IMR-90 (cell line): ENCODE results near the gene ARHGEF39. TPM values are rescaled to one million over a fixed set of nuclear protein-coding genes. Genes with fewer than 3 reads are reported as not detected.

Source experiments
- ATAC-seq: fragments of 200-7000 bp; cut with Tn5 transposase; 2 replicates; pipeline ENCODE4 v1.9.1; 2020; ENCODE audit warnings: low read depth, mild to moderate bottlenecking, moderate library complexity
- BruUV-seq: library from RNA; stranded (reverse); fragments of 400-500 nt; replicated peaks from 2 replicates; lab custom pipeline; 2021; lab: Mats Ljungman, UMichigan
- CTCF ChIA-PET: fragments of 300-600 bp; formaldehyde crosslinking; extraction: SDS; loops from one replicate; lab custom pipeline; 2021; ENCODE audit warnings: antibody characterized with exemption; lab: Yijun Ruan, JAX
- POLR2A ChIA-PET: fragments of 300-600 bp; sonication (Branson Sonifier 250); formaldehyde crosslinking; loops from one replicate; lab custom pipeline; 2022; ENCODE audit warnings: antibody characterized with exemption; ENCODE audit not compliant: unreplicated experiment; lab: Charles Lee
- DNase-seq: peaks from one replicate; pipeline ENCODE4 v3.0.0; 2013
- H2AFZ ChIP-seq: replicated peaks from 2 replicates; pipeline ENCODE3; 2013; ENCODE audit warnings: low read length, mild to moderate bottlenecking; ENCODE audit not compliant: poor library complexity
- H2AK5ac ChIP-seq: 2 replicates; pipeline ENCODE4 v1.6.1; 2013; ENCODE audit warnings: low read depth, low read length, inconsistent platforms
- H2AK9ac ChIP-seq: replicated peaks from 2 replicates; pipeline ENCODE3; 2013; ENCODE audit warnings: mild to moderate bottlenecking, low read depth, low read length, moderate library complexity; ENCODE audit not compliant: poor library complexity
- H2BK120ac ChIP-seq: 2 replicates; pipeline ENCODE4 v1.6.1; 2013; ENCODE audit warnings: low read depth, low read length, inconsistent platforms
- H2BK15ac ChIP-seq: 3 replicates; pipeline ENCODE4 v1.6.1; 2013; ENCODE audit warnings: low read depth, low read length, inconsistent platforms
- H2BK20ac ChIP-seq: 2 replicates; pipeline ENCODE4 v1.6.1; 2013; ENCODE audit warnings: low read depth, mild to moderate bottlenecking, inconsistent platforms, low read length, moderate library complexity
- H2BK5ac ChIP-seq: 2 replicates; pipeline ENCODE4 v1.6.1; 2013; ENCODE audit warnings: mild to moderate bottlenecking, low read depth, low read length, inconsistent platforms; ENCODE audit not compliant: poor library complexity, severe bottlenecking
- H3K14ac ChIP-seq: replicated peaks from 2 replicates; pipeline ENCODE4 v1.6.1; 2013; ENCODE audit warnings: low read depth, low read length, inconsistent platforms
- H3K18ac ChIP-seq: 2 replicates; pipeline ENCODE4 v1.6.1; 2013; ENCODE audit warnings: low read depth, low read length, control low read depth
- H3K23ac ChIP-seq: 2 replicates; pipeline ENCODE4 v1.6.1; 2013; ENCODE audit warnings: low read depth, low read length, inconsistent platforms
- H3K27ac ChIP-seq: 2 replicates; pipeline ENCODE4 v1.5.1; 2013; ENCODE audit warnings: mild to moderate bottlenecking, control low read depth, low read length; ENCODE audit not compliant: insufficient read depth
- H3K27me3 ChIP-seq: 2 replicates; pipeline ENCODE4 v1.6.1; 2013; ENCODE audit warnings: low read length; ENCODE audit not compliant: control insufficient read depth, insufficient read depth
- H3K36me3 ChIP-seq: 2 replicates; pipeline ENCODE4 v1.6.1; 2013; ENCODE audit warnings: low read length, mixed read lengths; ENCODE audit not compliant: control insufficient read depth, insufficient read depth
- H3K4ac ChIP-seq: 2 replicates; pipeline ENCODE4 v1.6.1; 2013; ENCODE audit warnings: low read depth, low read length, inconsistent platforms
- H3K4me1 ChIP-seq: 2 replicates; pipeline ENCODE4 v1.6.1; 2013; ENCODE audit warnings: low read length, mixed read lengths; ENCODE audit not compliant: control insufficient read depth, insufficient read depth
- H3K4me2 ChIP-seq: 2 replicates; pipeline ENCODE4 v1.6.1; 2013; ENCODE audit warnings: low read depth, mild to moderate bottlenecking, control low read depth, low read length, moderate library complexity
- H3K4me3 ChIP-seq: 2 replicates; pipeline ENCODE4 v1.5.1; 2013; ENCODE audit warnings: low read depth, mild to moderate bottlenecking, control low read depth, low read length, moderate library complexity; ENCODE audit not compliant: insufficient read depth
- H3K56ac ChIP-seq: 2 replicates; pipeline ENCODE4 v1.6.1; 2013; ENCODE audit warnings: low read length, inconsistent platforms; ENCODE audit not compliant: insufficient read depth; ENCODE audit errors: extremely low read depth
- H3K79me1 ChIP-seq, 2 experiments: 2 replicates each; pipeline ENCODE4 v1.6.1; 2013; ENCODE audit warnings: low read length in 2 of 2, inconsistent platforms in 1 of 2, low read depth in 1 of 2
- H3K9ac ChIP-seq: 2 replicates; pipeline ENCODE4 v1.6.1; 2013; ENCODE audit warnings: low read depth, low read length, control low read depth
- H3K9me1 ChIP-seq: 2 replicates; pipeline ENCODE4 v1.6.1; 2013; ENCODE audit warnings: low read length, inconsistent platforms; ENCODE audit not compliant: insufficient read depth
- H3K9me3 ChIP-seq: 2 replicates; pipeline ENCODE4 v1.6.1; 2013; ENCODE audit warnings: low read length; ENCODE audit not compliant: control insufficient read depth, insufficient read depth
- H4K20me1 ChIP-seq: 2 replicates; pipeline ENCODE4 v1.6.1; 2013; ENCODE audit warnings: low read length, inconsistent platforms; ENCODE audit not compliant: insufficient read depth
- H4K5ac ChIP-seq: 2 replicates; pipeline ENCODE4 v1.6.1; 2013; ENCODE audit warnings: mild to moderate bottlenecking, low read depth, low read length, control low read depth
- H4K8ac ChIP-seq, 2 experiments: 2 replicates each; pipeline ENCODE4 v1.6.1; 2013; ENCODE audit warnings: low read depth in 2 of 2, low read length in 2 of 2, control low read depth in 1 of 2, inconsistent platforms in 1 of 2
- H4K91ac ChIP-seq: 2 replicates; pipeline ENCODE4 v1.6.1; 2013; ENCODE audit warnings: low read depth, low read length, inconsistent platforms; ENCODE audit not compliant: insufficient read depth
- BHLHE40 ChIP-seq: fragments of 150-350 bp; IDR thresholded peaks from 2 replicates; pipeline ENCODE4 v1.6.1; 2016; ENCODE audit warnings: mild to moderate bottlenecking, low read depth, low read length
- CEBPB ChIP-seq: IDR thresholded peaks from 2 replicates; pipeline ENCODE4 v1.6.1; 2012; ENCODE audit warnings: low read depth, low read length, improper control_type of control experiment
- CHD1 ChIP-seq: IDR thresholded peaks from 2 replicates; pipeline ENCODE4 v1.6.1; 2012; ENCODE audit warnings: low read depth, low read length, improper control_type of control experiment
- CTCF ChIP-seq: conservative IDR thresholded peaks from 2 replicates; pipeline ENCODE4 v1.5.1; 2012; ENCODE audit warnings: mild to moderate bottlenecking, low read depth, low read length, improper control_type of control experiment
- ELK1 ChIP-seq: fragments of 150-350 bp; IDR thresholded peaks from 2 replicates; pipeline ENCODE4 v1.6.1; 2016; ENCODE audit warnings: low read depth, mild to moderate bottlenecking, low read length, moderate library complexity, borderline replicate concordance
- FOS ChIP-seq: fragments of 150-350 bp; IDR thresholded peaks from 2 replicates; pipeline ENCODE4 v1.6.1; 2016; ENCODE audit warnings: low read depth, low read length
- MAFK ChIP-seq: IDR thresholded peaks from 2 replicates; pipeline ENCODE4 v1.6.1; 2012; ENCODE audit warnings: low read depth, low read length, improper control_type of control experiment
- MAZ ChIP-seq: IDR thresholded peaks from 2 replicates; pipeline ENCODE4 v1.6.1; 2012; ENCODE audit warnings: low read depth, mild to moderate bottlenecking, low read length, improper control_type of control experiment, moderate library complexity, borderline replicate concordance
- MXI1 ChIP-seq: IDR thresholded peaks from 2 replicates; pipeline ENCODE4 v1.6.1; 2012; ENCODE audit warnings: low read depth, mild to moderate bottlenecking, low read length, moderate library complexity, borderline replicate concordance
- NFE2L2 ChIP-seq: fragments of 150-350 bp; IDR thresholded peaks from 2 replicates; pipeline ENCODE4 v1.6.1; 2016; ENCODE audit warnings: low read depth, mild to moderate bottlenecking, low read length
- POLR2A ChIP-seq: IDR thresholded peaks from 2 replicates; pipeline ENCODE4 v1.6.1; 2012; ENCODE audit warnings: mild to moderate bottlenecking, low read depth, low read length
- RAD21 ChIP-seq: IDR thresholded peaks from 2 replicates; pipeline ENCODE4 v1.6.1; 2012; ENCODE audit warnings: low read length, improper control_type of control experiment
- RCOR1 ChIP-seq: IDR thresholded peaks from 2 replicates; pipeline ENCODE4 v1.6.1; 2012; ENCODE audit warnings: mild to moderate bottlenecking, low read length, improper control_type of control experiment; ENCODE audit not compliant: insufficient replicate concordance
- RFX5 ChIP-seq: IDR thresholded peaks from 2 replicates; pipeline ENCODE4 v1.8.0; 2012; ENCODE audit warnings: low read depth, mild to moderate bottlenecking, low read length, moderate library complexity
- USF2 ChIP-seq: fragments of 150-350 bp; IDR thresholded peaks from 2 replicates; pipeline ENCODE4 v1.6.1; 2017; ENCODE audit warnings: mild to moderate bottlenecking, antibody characterized with exemption, low read length, low read depth
- WGBS, 2 experiments: methylation state at CpG; one replicate each; pipeline versions ENCODE4 v1.1.5 to v1.1.7; 2013; ENCODE audit warnings: missing lambda C conversion rate in 2 of 2; ENCODE audit not compliant: insufficient read length in 1 of 2; ENCODE audit errors: extremely low coverage in 2 of 2; 5-methylcytosine and 5-hydroxymethylcytosine counted together
- dilution Hi-C: fragments of 300-500 bp; cut with HindIII; formaldehyde crosslinking; loops from one replicate; pipeline ENCODE4 v1.14.3; 2018; ENCODE audit warnings: low sequenced_read_pairs; ENCODE audit not compliant: unreplicated experiment
- in situ Hi-C: fragments of 300-500 bp; cut with MboI; formaldehyde crosslinking; loops from 3 replicates; pipeline ENCODE4 v1.14.3; 2019; ENCODE audit warnings: low sequenced_read_pairs, inconsistent platforms, mixed read lengths
- intact Hi-C: fragments of 100-400 bp; cut with micrococcal nuclease; formaldehyde crosslinking; loops from 2 replicates; pipeline ENCODE4 v1.10.0; 2022
- polyA plus RNA-seq, 3 experiments: library from polyadenylated mRNA; depleted of rRNA; stranded (reverse); fragments of >200 nt; gene quantifications; 2 replicates each; pipeline ENCODE4 v1.2.3, GENCODE V29; 2012; ENCODE audit warnings: low replicate concordance in 1 of 3
- total RNA-seq: library from RNA; depleted of rRNA; stranded (reverse); fragments of >200 nt; gene quantifications from 2 replicates; pipeline ENCODE4 v1.2.3, GENCODE V29; 2012

Gene ARHGEF39
- total and polyA plus RNA-seq, 2 of the 4 experiments (the other 2 are of a cell fraction) = 2.5 to 2.8 TPM

- no peak overlapping the region for H4K5ac ChIP-seq
- H2BK15ac ChIP-seq = no peak overlapping the region
- H2BK120ac ChIP-seq = no peak overlapping the region
- no peaks in the 10 kb centered on the region for H4K20me1 ChIP-seq
- H3K9me3 ChIP-seq = no peaks in the 10 kb centered on the region; the same call in 1 of the 2 replicates
- H3K9me1 ChIP-seq = no peaks in the 10 kb centered on the region
- no peaks in the 10 kb centered on the region for H3K36me3 ChIP-seq
- ChIA-PET CTCF (interaction anchor here (0.8 to 0.9 kb wide), 2 partner anchors 8 to 16 kb away, joined by 3 read pairs; no protein-coding TSS in a partner anchor), POLR2A (no interaction called here)
- peaks cover 56% of the 10 kb centered on the region for H3K27me3 ChIP-seq
- intact Hi-C loops (no loop called here), dilution Hi-C loops (no loop called here), in situ Hi-C loops (no loop called here)
- no peak overlapping the region for H3K9ac ChIP-seq
- WGBS, 2 experiments = no CpG with 5 or more reads among the region's 2 CpGs
- H4K8ac ChIP-seq = no peak overlapping the region
- no peak overlapping the region for H3K4me3 ChIP-seq
- no peak overlapping the region for H3K23ac ChIP-seq
- no peak overlapping the region for H2AK9ac ChIP-seq
- H3K27ac ChIP-seq = no peak overlapping the region
- TF ChIP-seq MAFK = no peak
- TF ChIP-seq CHD1 = no peak
- TF ChIP-seq CTCF = no peak
- no peak for TF ChIP-seq ELK1
- TF ChIP-seq POLR2A = no peak
- no peak for TF ChIP-seq RCOR1
- TF ChIP-seq MAZ = no peak
- TF ChIP-seq NFE2L2 = no peak
- TF ChIP-seq BHLHE40 = no peak
- no peak for TF ChIP-seq CEBPB
- no peak for TF ChIP-seq MXI1
- TF ChIP-seq RFX5 = no peak
- TF ChIP-seq FOS = no peak
- TF ChIP-seq USF2 = no peak
- TF ChIP-seq RAD21 = no peak
- no peak overlapping the region for H2BK5ac ChIP-seq
- no peaks in the 10 kb centered on the region for H3K79me1 ChIP-seq
- H3K4ac ChIP-seq = no peak overlapping the region
- H4K91ac ChIP-seq = no peak overlapping the region
- no peak overlapping the region for H3K14ac ChIP-seq
- no peak overlapping the region for H2AFZ ChIP-seq
- no peak for DNase-seq
- no peaks in the 10 kb centered on the region for H3K4me1 ChIP-seq
- H2BK20ac ChIP-seq = no peak overlapping the region
- BruUV-seq = no TSS peak
- no peak for ATAC-seq
- H2AK5ac ChIP-seq = no peak overlapping the region
- H3K18ac ChIP-seq = no peak overlapping the region
- no peak overlapping the region for H3K4me2 ChIP-seq
- H3K56ac ChIP-seq = no peak overlapping the region
Observed at GRCh38 chr9:35619800-35620158, 45.2 kb downstream of the ARHGEF39 start.
